OCI-LY7 (cell line): Measurements from ENCODE around the gene GNB1L.

Experiments used
- CTCF ChIP-seq: fragments of 200-600 bp; sonication (generic); conservative IDR thresholded peaks from 2 replicates; pipeline ENCODE4 v1.5.1; 2014; ENCODE audit warnings: mild to moderate bottlenecking, antibody characterized with exemption, low read length, moderate library complexity, mixed read lengths
- EZH2phosphoT487 ChIP-seq: fragments of 200-600 bp; sonication (generic); IDR thresholded peaks from 2 replicates; pipeline ENCODE4 v1.6.1; 2018; ENCODE audit warnings: low read depth, borderline replicate concordance, mild to moderate bottlenecking, mixed run types, antibody characterized with exemption, low read length, moderate library complexity, mixed read lengths

GRCh38 chr22:19879246-19879570, 24.5 kb upstream of the GNB1L start:
- TF ChIP-seq CTCF = no peak
- TF ChIP-seq EZH2phosphoT487 = no peak
